ENCODE results near the gene MALRD1.

GRCh38 chr10:19294233-19294632, 245.6 kb downstream of the MALRD1 start:
- TF ChIP-seq TAF1 (IDR thresholded peaks at IDR 0.05; ENCODE audit: borderline replicate concordance, insufficient read depth, low read length) = no peak
- TF ChIP-seq POLR2AphosphoS5 (IDR thresholded peaks at IDR 0.05; ENCODE audit: low read depth, low read length) = no peak
- no peak for TF ChIP-seq REST (IDR thresholded peaks at IDR 0.05; ENCODE audit: insufficient read depth in 1 of 2, low read depth in 2 of 2, low read length in 2 of 2)

All from PFSK-1 (cell line).